Nephron (organoid): Measurements from ENCODE around the gene LMX1A.
A peak's percentile ranks its signal among the peaks of the same experiment; 100 is the strongest.

Source experiments
- H3K27ac Mint-ChIP-seq, 3 experiments: 2 replicates each; pipeline ENCODE4 v1.8.0; 2020; ENCODE audit warnings: mixed read lengths in 3 of 3, mild to moderate bottlenecking in 2 of 3, moderate library complexity in 1 of 3
- H3K27me3 Mint-ChIP-seq: 2 replicates; pipeline ENCODE4 v1.8.0; 2021; ENCODE audit warnings: low read depth, mild to moderate bottlenecking, moderate library complexity, mixed read lengths
- H3K36me3 Mint-ChIP-seq: 2 replicates; pipeline ENCODE4 v1.8.0; 2020; ENCODE audit warnings: low read depth, mixed read lengths
- H3K4me1 Mint-ChIP-seq: 2 replicates; pipeline ENCODE4 v1.8.0; 2020; ENCODE audit warnings: mixed read lengths
- H3K4me3 Mint-ChIP-seq, 3 experiments: 2 replicates each; pipeline ENCODE4 v1.8.0; 2020; ENCODE audit warnings: mild to moderate bottlenecking in 3 of 3, mixed read lengths in 3 of 3, moderate library complexity in 2 of 3
- H3K9me3 Mint-ChIP-seq: 2 replicates; pipeline ENCODE4 v1.8.0; 2020; ENCODE audit warnings: mixed read lengths
- TF ChIP-seq, protein P1 (sequence below), 3 experiments: fragments of 200-600 bp; sonication (generic); IDR thresholded peaks; one replicate each; pipeline ENCODE4 v1.5.0; 2021; ENCODE audit warnings: antibody characterized with exemption in 3 of 3; ENCODE audit not compliant: unreplicated experiment in 3 of 3

Gene LMX1A

DNA sequence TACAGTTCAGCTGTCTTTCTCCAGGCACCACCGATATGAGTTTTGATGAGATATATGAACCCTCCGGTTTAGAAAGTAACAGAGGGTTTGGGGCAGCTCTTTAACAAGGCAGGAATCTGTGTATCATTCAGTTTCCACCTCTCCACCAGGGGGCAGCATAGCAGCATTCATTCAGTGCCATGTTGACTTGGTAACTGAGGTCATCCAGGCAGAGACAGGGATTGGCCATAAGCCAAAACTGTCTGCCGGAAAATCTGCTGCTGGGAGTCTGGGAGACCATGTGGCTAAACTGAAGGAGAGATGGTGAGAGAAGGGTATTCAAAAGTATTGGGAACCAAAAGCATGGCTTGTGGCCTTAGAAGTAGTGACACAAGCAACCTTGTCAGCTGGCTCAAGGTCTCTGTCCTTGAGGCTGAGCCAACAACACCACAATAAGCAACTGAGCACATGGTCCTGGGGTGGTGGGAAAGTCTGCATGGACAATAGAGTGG is 98.5 kb downstream of the LMX1A start:
- TF ChIP-seq, protein P1, sequence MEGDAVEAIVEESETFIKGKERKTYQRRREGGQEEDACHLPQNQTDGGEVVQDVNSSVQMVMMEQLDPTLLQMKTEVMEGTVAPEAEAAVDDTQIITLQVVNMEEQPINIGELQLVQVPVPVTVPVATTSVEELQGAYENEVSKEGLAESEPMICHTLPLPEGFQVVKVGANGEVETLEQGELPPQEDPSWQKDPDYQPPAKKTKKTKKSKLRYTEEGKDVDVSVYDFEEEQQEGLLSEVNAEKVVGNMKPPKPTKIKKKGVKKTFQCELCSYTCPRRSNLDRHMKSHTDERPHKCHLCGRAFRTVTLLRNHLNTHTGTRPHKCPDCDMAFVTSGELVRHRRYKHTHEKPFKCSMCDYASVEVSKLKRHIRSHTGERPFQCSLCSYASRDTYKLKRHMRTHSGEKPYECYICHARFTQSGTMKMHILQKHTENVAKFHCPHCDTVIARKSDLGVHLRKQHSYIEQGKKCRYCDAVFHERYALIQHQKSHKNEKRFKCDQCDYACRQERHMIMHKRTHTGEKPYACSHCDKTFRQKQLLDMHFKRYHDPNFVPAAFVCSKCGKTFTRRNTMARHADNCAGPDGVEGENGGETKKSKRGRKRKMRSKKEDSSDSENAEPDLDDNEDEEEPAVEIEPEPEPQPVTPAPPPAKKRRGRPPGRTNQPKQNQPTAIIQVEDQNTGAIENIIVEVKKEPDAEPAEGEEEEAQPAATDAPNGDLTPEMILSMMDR (IDR thresholded peaks at IDR 0.05; ENCODE audit: unreplicated experiment in 3 of 3): peak; percentile 49 to 61 (median 61)
- no peak overlapping the region for H3K4me3 Mint-ChIP-seq
- H3K27me3 Mint-ChIP-seq: peaks cover 26% of the 10 kb centered on the region
- peak overlapping the region in 1 of 3 experiments; percentile 32 for H3K27ac Mint-ChIP-seq
- H3K36me3 Mint-ChIP-seq: no peaks in the 10 kb centered on the region
- peaks cover 2% of the 10 kb centered on the region for H3K9me3 Mint-ChIP-seq
- H3K4me1 Mint-ChIP-seq: peaks cover 33% of the 10 kb centered on the region

DNA sequence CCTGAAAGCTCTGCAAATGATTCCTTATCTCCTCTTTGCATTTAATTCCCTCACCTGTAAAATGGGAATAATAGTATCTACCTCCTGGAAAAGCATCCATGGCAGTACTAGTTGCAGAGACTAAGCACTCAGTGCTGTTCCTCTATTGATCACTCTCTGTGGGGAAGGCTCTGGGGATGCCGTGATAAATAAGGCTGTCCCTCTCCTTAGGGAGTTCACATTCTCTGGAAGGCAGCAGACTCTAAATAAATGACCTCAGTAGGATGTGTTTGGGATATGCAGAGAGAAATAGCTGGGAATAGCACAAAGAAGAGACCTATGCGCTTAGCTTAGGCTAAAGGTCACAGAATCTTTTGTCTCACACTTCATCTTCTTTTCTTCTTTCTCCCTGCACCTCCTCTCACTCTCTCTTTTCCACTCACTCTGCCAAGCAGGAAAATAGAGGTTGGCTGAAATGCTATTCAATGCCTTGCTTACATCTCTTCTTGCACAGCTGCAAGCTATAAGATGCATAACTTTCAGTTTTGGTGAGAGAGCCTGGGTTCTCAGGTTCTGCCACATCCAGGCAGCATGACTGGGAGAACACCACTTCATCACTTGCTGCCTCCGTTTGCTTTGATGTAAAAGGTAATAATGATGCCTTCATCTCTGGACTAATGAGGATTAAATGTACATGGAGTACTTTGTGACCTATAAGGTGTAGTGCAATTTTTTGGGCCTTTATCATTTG is 101.5 kb downstream of the LMX1A start:
- H3K36me3 Mint-ChIP-seq: no peaks in the 10 kb centered on the region
- peak overlapping the region in 1 of 3 experiments; percentile 31 for H3K27ac Mint-ChIP-seq
- TF ChIP-seq, protein P1 (IDR thresholded peaks at IDR 0.05; ENCODE audit: unreplicated experiment in 3 of 3): no peak
- H3K4me3 Mint-ChIP-seq: no peak overlapping the region
- peaks cover 33% of the 10 kb centered on the region for H3K27me3 Mint-ChIP-seq
- H3K9me3 Mint-ChIP-seq: no peaks in the 10 kb centered on the region
- H3K4me1 Mint-ChIP-seq: peaks cover 40% of the 10 kb centered on the region

DNA sequence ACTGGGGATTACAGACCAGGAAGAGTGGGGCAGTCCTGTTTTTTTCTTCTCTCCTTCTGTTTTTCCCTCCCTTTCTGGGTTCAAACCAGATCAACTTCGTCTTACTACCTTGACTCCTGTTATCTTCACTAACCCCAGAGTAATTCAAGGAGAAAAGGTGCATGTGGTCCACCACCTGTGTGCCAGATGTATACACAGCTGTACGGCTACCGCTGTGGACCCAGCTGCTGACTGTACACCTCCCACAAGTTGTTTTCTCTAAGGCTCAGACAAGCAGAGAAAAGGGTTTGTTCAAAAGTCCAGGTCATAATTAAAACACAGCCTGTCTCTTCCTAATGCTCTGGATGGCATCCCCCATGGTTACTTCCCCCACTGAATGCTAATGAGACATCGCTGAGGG is 102.1 kb downstream of the LMX1A start:
- Mint-ChIP-seq H3K27me3 (peaks cover 33% of the 10 kb centered on the region), H3K9me3 (no peaks in the 10 kb centered on the region), H3K27ac (peak overlapping the region in 2 of 3 experiments; percentile 31 to 39)

DNA sequence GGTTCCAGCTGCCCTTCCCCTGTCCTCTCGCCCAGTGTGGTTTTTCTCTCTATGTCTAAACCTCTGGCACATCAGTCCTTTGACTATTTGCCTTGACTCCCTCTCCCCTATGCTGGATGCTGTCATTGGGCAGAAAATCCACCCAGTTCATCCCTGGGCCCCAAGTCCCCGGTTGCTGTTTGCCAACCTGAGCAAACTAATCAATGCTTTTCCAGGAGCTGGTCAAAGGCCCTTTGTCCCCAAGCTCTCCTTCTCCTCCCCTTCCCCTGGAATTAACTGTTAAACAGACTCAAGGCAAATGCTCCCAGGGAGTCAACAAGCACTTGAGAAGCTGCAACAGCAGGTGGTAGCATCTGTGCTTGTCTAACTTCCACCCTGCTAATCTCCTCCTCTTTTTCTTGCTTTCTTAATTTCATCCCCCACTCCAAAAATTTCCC is 102.7 kb downstream of the LMX1A start:
- H3K27ac Mint-ChIP-seq: no peak overlapping the region
- H3K4me3 Mint-ChIP-seq: no peak overlapping the region
- H3K36me3 Mint-ChIP-seq: no peaks in the 10 kb centered on the region
- peaks cover 31% of the 10 kb centered on the region for H3K4me1 Mint-ChIP-seq
- H3K9me3 Mint-ChIP-seq: no peaks in the 10 kb centered on the region
- TF ChIP-seq, protein P1 (IDR thresholded peaks at IDR 0.05; ENCODE audit: unreplicated experiment in 3 of 3): no peak
- peaks cover 34% of the 10 kb centered on the region for H3K27me3 Mint-ChIP-seq

More for the DNA sequence above, 102.1 kb downstream of the LMX1A start:
- Mint-ChIP-seq H3K4me3 (no peak overlapping the region), H3K36me3 (no peaks in the 10 kb centered on the region), H3K4me1 (peaks cover 33% of the 10 kb centered on the region)
- TF ChIP-seq, protein P1 (IDR thresholded peaks at IDR 0.05; ENCODE audit: unreplicated experiment in 3 of 3): no peak

DNA sequence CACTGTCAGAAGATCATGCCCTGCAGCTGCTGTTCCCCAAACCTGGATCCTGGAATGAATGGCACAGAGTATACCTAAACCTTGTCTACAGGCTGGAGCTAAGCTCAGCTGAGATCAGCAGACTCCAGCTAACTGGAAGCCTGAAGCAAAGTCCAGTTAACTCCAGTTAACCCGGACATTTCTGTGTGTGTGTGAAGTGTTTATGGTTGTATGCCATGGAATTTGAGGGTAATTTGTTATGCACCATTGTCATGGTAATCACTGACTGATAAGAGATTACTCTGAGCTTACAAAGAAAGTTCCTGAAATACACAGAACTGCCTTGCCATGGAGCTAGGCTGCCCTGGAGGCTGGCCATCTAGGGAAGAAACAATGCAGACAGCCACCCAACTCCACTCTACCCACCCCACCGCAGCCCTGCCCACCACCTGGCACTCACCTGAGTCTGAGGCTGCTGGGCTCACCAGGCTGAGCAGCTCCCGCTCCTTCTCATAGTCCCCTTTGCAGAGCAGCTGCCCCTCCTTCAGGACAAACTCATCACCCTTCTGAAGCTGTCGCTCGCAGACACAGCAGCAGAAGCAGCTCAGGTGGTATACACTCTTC is 107.4 kb downstream of the LMX1A start:
- peaks cover 33% of the 10 kb centered on the region for H3K27me3 Mint-ChIP-seq
- H3K9me3 Mint-ChIP-seq: no peaks in the 10 kb centered on the region

More for the DNA sequence above, 107.4 kb downstream of the LMX1A start:
- no peak overlapping the region for H3K27ac Mint-ChIP-seq
- no peak overlapping the region for H3K4me3 Mint-ChIP-seq
- H3K4me1 Mint-ChIP-seq: peaks cover 16% of the 10 kb centered on the region
- TF ChIP-seq, protein P1 (IDR thresholded peaks at IDR 0.05; ENCODE audit: unreplicated experiment in 3 of 3): no peak
- no peaks in the 10 kb centered on the region for H3K36me3 Mint-ChIP-seq
